ENCODE data around the gene CHRM2.

CHRM2 gene

GRCh38 chr7:136958016-136958415 lies 89.6 kb downstream of the CHRM2 start:
- H3K27ac ChIP-seq (replicated peaks) = no peak overlapping the region

GRCh38 chr7:136964347-136964746 lies 95.9 kb downstream of the CHRM2 start:
- DNase-seq (ENCODE audit: low read depth in 1 of 2, low spot score in 1 of 2) = no peak
- no peak for TF ChIP-seq GABPA (IDR thresholded peaks at IDR 0.05; ENCODE audit: low read depth)
- TF ChIP-seq REST (IDR thresholded peaks at IDR 0.05; ENCODE audit: insufficient replicate concordance, low read depth) = no peak
- no peak for TF ChIP-seq CTCF (IDR thresholded peaks at IDR 0.05; ENCODE audit: insufficient read depth, low read length)
- TF ChIP-seq SPI1 (IDR thresholded peaks at IDR 0.05; ENCODE audit: borderline replicate concordance, low read depth) = no peak
- TF ChIP-seq POLR2AphosphoS5 (IDR thresholded peaks at IDR 0.05; ENCODE audit: low read depth) = no peak
- H3K27ac ChIP-seq (replicated peaks) = no peak overlapping the region
- H3K27me3 ChIP-seq (ENCODE audit: insufficient read depth, poor library complexity, severe bottlenecking) = no peaks in the 10 kb centered on the region
- H3K4me3 ChIP-seq (replicated peaks; ENCODE audit: insufficient read depth, low read length) = no peak overlapping the region

More at GRCh38 chr7:136958016-136958415, 89.6 kb downstream of the CHRM2 start:
- TF ChIP-seq CTCF (IDR thresholded peaks at IDR 0.05; ENCODE audit: insufficient read depth, low read length) (no peak), POLR2AphosphoS5 (IDR thresholded peaks at IDR 0.05; ENCODE audit: low read depth) (no peak), GABPA (IDR thresholded peaks at IDR 0.05; ENCODE audit: low read depth) (no peak), SPI1 (IDR thresholded peaks at IDR 0.05; ENCODE audit: borderline replicate concordance, low read depth) (no peak), REST (IDR thresholded peaks at IDR 0.05; ENCODE audit: insufficient replicate concordance, low read depth) (no peak)
- Histone ChIP-seq H3K27me3 (ENCODE audit: insufficient read depth, poor library complexity, severe bottlenecking) (no peaks in the 10 kb centered on the region), H3K4me3 (replicated peaks; ENCODE audit: insufficient read depth, low read length) (no peak overlapping the region)
- no peak for DNase-seq (ENCODE audit: low read depth in 1 of 2, low spot score in 1 of 2)

GRCh38 chr7:136966825-136967224 lies 98.4 kb downstream of the CHRM2 start:
- H3K27ac ChIP-seq (replicated peaks) = no peak overlapping the region
- no peak for DNase-seq (ENCODE audit: low read depth in 1 of 2, low spot score in 1 of 2)
- no peaks in the 10 kb centered on the region for H3K27me3 ChIP-seq (ENCODE audit: insufficient read depth, poor library complexity, severe bottlenecking)
- no peak overlapping the region for H3K4me3 ChIP-seq (replicated peaks; ENCODE audit: insufficient read depth, low read length)
- TF ChIP-seq SPI1 (IDR thresholded peaks at IDR 0.05; ENCODE audit: borderline replicate concordance, low read depth) (no peak), CTCF (IDR thresholded peaks at IDR 0.05; ENCODE audit: insufficient read depth, low read length) (no peak), GABPA (IDR thresholded peaks at IDR 0.05; ENCODE audit: low read depth) (no peak), REST (IDR thresholded peaks at IDR 0.05; ENCODE audit: insufficient replicate concordance, low read depth) (no peak), POLR2AphosphoS5 (IDR thresholded peaks at IDR 0.05; ENCODE audit: low read depth) (no peak)

All from HL-60 (cell line).